OCI-LY3 (cell line): ENCODE measurements around the gene SNCB.

Experiments used
- EZH2phosphoT487 ChIP-seq: fragments of 200-600 bp; shearing (Covaris generic); IDR thresholded peaks from 2 replicates; pipeline ENCODE4 v1.6.1; 2018; ENCODE audit warnings: antibody characterized with exemption, mixed run types, low read depth
- TF ChIP-seq, protein P1 (sequence below): fragments of 200-600, 300-600 bp; sonication (generic); IDR thresholded peaks from 2 replicates; pipeline ENCODE4 v1.5.1; 2014; ENCODE audit warnings: antibody characterized with exemption, low read length, low read depth

DNA sequence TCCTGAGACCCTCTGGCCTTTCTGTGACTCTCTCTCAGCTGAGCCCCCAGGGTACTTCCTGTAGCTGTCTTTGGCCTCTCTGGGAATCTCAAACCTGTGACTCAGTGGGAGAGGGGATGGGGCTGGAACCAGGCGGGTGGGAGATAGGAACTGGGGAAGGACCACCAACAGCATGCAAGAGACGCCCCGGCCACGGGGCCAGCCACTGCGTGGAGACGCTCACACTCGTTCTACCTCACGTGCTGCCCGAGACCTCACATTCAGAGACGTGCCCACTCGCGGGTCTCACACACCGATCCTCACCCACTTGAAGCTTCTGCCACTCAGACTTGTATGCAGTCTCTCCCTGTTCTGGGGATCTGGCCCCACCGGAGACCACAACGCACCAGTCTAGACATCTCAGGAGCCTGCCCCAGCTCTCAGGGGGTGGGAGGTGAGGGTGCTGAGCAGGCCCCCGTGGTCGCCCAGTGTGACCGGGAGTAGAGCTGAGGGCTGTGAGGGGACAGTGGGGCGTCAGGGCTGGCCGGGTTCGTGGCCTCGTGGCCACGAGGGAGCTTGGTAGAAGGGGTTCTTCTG is 34.2 kb downstream of the SNCB start:
- TF ChIP-seq, protein P1, sequence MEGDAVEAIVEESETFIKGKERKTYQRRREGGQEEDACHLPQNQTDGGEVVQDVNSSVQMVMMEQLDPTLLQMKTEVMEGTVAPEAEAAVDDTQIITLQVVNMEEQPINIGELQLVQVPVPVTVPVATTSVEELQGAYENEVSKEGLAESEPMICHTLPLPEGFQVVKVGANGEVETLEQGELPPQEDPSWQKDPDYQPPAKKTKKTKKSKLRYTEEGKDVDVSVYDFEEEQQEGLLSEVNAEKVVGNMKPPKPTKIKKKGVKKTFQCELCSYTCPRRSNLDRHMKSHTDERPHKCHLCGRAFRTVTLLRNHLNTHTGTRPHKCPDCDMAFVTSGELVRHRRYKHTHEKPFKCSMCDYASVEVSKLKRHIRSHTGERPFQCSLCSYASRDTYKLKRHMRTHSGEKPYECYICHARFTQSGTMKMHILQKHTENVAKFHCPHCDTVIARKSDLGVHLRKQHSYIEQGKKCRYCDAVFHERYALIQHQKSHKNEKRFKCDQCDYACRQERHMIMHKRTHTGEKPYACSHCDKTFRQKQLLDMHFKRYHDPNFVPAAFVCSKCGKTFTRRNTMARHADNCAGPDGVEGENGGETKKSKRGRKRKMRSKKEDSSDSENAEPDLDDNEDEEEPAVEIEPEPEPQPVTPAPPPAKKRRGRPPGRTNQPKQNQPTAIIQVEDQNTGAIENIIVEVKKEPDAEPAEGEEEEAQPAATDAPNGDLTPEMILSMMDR: no peak
- no peak for TF ChIP-seq EZH2phosphoT487
